Panc1 (cell line): ENCODE measurements around the gene GPRIN3.

Source experiments
- POLR2AphosphoS5 ChIP-seq: IDR thresholded peaks from 2 replicates; pipeline ENCODE4 v1.6.1; 2012; ENCODE audit warnings: mild to moderate bottlenecking, low read depth, low read length, moderate library complexity
- SIN3A ChIP-seq: IDR thresholded peaks from 2 replicates; pipeline ENCODE4 v1.6.1; 2012; ENCODE audit warnings: low read depth, mild to moderate bottlenecking, low read length, moderate library complexity, borderline replicate concordance; ENCODE audit not compliant: insufficient read depth
- TCF7L2 ChIP-seq: IDR thresholded peaks from 2 replicates; pipeline ENCODE4 v1.6.1; 2011; ENCODE audit warnings: mild to moderate bottlenecking, low read depth, low read length, inconsistent platforms
- TF ChIP-seq, protein P1 (sequence below): fragments of 450-650 bp; IDR thresholded peaks from 2 replicates; pipeline ENCODE4 v1.5.1; 2017; ENCODE audit warnings: mild to moderate bottlenecking
- TF ChIP-seq, protein P2 (sequence below), 2 experiments: IDR thresholded peaks; 2 replicates each; pipeline ENCODE4 v1.6.1; 2011 to 2012; ENCODE audit warnings: low read depth in 2 of 2, control low read depth in 1 of 2, low read length in 1 of 2, mild to moderate bottlenecking in 1 of 2, moderate library complexity in 1 of 2; ENCODE audit not compliant: insufficient read depth in 1 of 2

DNA sequence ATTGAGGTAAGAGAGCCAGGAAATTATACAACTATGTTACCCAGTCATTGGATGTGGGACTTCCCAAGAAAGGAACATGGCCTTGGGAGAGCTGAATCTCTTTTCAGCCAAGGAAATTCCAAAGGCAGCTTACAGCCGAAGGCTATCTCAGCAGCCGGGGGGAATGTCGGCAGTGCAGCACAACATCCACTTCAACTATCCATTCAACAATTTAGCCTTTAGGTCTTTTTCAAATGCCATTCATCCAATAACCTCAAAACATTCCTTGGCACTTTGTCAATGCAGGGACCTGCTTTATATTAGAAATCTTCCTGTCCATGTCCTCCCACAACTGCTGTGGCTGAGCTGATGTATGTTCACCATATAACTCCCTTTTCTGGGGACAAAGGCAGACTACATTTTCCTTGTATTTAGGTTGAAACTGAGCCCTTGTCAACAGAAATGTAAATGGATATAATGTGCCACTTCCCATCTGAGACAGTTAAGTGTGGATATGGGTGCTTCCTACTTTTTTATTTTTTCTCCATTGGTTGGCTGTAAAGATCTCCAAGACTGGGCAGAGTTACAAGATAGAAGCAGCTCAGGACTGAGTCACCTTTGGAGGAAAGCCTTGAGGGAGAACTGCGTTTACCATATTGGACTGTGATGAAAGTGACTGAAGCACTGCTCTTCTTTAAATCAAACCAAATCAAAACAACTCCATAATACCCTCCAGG lies 94.8 kb downstream of the GPRIN3 start:
- TF ChIP-seq, protein P1, sequence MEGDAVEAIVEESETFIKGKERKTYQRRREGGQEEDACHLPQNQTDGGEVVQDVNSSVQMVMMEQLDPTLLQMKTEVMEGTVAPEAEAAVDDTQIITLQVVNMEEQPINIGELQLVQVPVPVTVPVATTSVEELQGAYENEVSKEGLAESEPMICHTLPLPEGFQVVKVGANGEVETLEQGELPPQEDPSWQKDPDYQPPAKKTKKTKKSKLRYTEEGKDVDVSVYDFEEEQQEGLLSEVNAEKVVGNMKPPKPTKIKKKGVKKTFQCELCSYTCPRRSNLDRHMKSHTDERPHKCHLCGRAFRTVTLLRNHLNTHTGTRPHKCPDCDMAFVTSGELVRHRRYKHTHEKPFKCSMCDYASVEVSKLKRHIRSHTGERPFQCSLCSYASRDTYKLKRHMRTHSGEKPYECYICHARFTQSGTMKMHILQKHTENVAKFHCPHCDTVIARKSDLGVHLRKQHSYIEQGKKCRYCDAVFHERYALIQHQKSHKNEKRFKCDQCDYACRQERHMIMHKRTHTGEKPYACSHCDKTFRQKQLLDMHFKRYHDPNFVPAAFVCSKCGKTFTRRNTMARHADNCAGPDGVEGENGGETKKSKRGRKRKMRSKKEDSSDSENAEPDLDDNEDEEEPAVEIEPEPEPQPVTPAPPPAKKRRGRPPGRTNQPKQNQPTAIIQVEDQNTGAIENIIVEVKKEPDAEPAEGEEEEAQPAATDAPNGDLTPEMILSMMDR, result no peak
- TF ChIP-seq, protein P2, sequence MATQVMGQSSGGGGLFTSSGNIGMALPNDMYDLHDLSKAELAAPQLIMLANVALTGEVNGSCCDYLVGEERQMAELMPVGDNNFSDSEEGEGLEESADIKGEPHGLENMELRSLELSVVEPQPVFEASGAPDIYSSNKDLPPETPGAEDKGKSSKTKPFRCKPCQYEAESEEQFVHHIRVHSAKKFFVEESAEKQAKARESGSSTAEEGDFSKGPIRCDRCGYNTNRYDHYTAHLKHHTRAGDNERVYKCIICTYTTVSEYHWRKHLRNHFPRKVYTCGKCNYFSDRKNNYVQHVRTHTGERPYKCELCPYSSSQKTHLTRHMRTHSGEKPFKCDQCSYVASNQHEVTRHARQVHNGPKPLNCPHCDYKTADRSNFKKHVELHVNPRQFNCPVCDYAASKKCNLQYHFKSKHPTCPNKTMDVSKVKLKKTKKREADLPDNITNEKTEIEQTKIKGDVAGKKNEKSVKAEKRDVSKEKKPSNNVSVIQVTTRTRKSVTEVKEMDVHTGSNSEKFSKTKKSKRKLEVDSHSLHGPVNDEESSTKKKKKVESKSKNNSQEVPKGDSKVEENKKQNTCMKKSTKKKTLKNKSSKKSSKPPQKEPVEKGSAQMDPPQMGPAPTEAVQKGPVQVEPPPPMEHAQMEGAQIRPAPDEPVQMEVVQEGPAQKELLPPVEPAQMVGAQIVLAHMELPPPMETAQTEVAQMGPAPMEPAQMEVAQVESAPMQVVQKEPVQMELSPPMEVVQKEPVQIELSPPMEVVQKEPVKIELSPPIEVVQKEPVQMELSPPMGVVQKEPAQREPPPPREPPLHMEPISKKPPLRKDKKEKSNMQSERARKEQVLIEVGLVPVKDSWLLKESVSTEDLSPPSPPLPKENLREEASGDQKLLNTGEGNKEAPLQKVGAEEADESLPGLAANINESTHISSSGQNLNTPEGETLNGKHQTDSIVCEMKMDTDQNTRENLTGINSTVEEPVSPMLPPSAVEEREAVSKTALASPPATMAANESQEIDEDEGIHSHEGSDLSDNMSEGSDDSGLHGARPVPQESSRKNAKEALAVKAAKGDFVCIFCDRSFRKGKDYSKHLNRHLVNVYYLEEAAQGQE (IDR thresholded peaks at IDR 0.05; ENCODE audit: insufficient read depth in 1 of 2, low read depth in 2 of 2, low read length in 1 of 2), result no peak
- no peak for TF ChIP-seq POLR2AphosphoS5
- TF ChIP-seq SIN3A, result no peak
- TF ChIP-seq TCF7L2, result no peak
